Left cardiac atrium (tissue), 4 donors: ENCODE measurements around the gene TUSC2. TPM values are rescaled to one million over a fixed set of nuclear protein-coding genes. Genes with fewer than 3 reads are reported as not detected.
A peak's percentile ranks its signal among the peaks of the same experiment; 100 is the strongest.

Experiments
- ATAC-seq, 2 donors: fragments of 200-7000 bp; cut with Tn5 transposase; one replicate each; pipeline ENCODE4 v1.9.1; 2020; ENCODE audit warnings: mild to moderate bottlenecking in 2 of 2, moderate library complexity in 2 of 2
- DNase-seq: peaks from one replicate; pipeline ENCODE4 v3.0.0-alpha.2; 2020
- intact Hi-C, 2 donors: fragments of 100-400 bp; cut with DNase I; formaldehyde crosslinking; loops; one replicate each; pipeline versions ENCODE4 v1.14.1 to v1.15.1; 2022 to 2023
- total RNA-seq, 2 donors: library from RNA; stranded (reverse); fragmentation: NEBNext Ultra II Directional; extraction: Animal tissue kit (Norgen Biotek cat#: 25700); gene quantifications; one replicate each; pipeline ENCODE4 v1.2.1, GENCODE V29; 2021
- donor health status: DM: no; HTN: yes; CAD: no.
- donor health status: DM: no; HTN: yes; CAD: no; lungs with severe emphysema.
- donor health status: DM: yes; HTN: yes; CAD: no.
- donor health status: Dilated cardiomyopathy.

The TUSC2 gene
- total RNA-seq, 2 donors from 2014 or later = 26.2 to 27.5 TPM

DNA sequence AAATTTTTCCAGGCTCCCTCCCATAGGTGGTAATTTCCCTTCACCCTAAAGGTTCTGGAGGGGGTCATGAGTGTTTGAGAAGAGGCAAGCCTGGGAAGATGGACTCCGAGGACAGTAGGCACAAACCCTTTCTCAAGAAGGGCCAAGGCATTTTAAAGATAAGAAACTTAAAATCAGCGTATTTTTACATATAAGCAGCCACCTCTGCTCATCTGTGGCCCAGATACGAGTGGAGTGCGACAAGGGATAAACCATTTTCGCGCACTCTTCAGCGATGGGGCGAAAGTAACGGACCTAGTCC lies 12.1 kb upstream of the TUSC2 start:
- ATAC-seq = no peak
- intact Hi-C loops = no loop called here

DNA sequence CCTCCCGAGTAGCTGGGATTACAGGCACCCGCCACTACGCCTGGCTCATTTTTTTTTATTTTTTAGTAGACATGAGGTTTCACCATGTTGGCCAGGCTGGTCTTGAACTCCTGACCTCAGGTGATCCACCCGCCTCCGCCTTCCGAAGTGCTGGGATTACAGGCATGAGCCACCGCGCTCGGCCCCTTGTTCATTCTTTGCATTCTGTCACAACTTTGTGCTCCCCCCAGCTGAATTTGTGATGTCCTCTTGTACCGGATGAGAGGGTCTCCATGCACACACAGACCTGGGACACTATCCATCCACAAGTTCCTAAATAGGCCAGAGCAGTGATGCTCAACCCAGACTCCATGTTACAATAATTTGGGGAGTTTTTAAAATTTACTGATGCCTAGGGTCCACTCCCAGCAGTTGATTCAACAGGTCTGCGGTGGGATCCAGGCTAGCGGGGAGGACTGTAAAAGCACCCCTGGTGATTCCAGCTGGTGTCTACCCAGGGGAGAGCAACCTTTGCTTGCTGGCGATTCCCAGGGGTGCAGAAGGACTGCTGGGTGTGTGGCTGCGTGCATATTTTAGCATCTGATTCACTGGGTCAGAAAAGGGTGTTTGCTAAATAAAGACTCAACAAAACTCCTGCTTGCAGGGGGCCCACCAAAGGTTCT lies 11.6 kb upstream of the TUSC2 start:
- DNase-seq (no peak), ATAC-seq (no peak)
- intact Hi-C loops = no loop called here

More for the DNA sequence above, 12.1 kb upstream of the TUSC2 start:
- no peak for DNase-seq

DNA sequence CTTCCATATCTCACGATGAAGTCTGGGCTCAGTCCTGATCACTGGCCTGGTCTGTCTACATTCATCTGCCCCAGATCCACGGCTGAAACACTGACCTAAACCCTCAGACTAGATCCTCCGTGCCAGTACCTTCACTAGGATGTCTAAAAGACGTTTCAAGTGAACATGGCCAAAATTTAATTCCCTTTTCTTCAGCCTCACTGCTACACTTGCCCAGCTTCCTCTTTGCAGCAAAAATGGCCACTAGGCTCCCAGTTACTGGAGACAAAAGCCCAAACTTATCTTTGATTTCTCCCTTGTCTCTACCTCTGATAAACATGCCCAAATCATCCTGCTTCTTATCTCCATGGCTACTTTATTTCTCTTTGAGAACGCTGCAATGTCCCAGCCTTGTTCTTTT lies 10.9 kb upstream of the TUSC2 start:
- ATAC-seq (no peak), DNase-seq (no peak)
- intact Hi-C loops = no loop called here

- intact Hi-C loops = no loop called here
- DNase-seq (peak; percentile 100), ATAC-seq (peak; percentile 88 to 89)
Measured at GRCh38 chr3:50337175-50337861, 9.3 kb upstream of the TUSC2 start.

DNA sequence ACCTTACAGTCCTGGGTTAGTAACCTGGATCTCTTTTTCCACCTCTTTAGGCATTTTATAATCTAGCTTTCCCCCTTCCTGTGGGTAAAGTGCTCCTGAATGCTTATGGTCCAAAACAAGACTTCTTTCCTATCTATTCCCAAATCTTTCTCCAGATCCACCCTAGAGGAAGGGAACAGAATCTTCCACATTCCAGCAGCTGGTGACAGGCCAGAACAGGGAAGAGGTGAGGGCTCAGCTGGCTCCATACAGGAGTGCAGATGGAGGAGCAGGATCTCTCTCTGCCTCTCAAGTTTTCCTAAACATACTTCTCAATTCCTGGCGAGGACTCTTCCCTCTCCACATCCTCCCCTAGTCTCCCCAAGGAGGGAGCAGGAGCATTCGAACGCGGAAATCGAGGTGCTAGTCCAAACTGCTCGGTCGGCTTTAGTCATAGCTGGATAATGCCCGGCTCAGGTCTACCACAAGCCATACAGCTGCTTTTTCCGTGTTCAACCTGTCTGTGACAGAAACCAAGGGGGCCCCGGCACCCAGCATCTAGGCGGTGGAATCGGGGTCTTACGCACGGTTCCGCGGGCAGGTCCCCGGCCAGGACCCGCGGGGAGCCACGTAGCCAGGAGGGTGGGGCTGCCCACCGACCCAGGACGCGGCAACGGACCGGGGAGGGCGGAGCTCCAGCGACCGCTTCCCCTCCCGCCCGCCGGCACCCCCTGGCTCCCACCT lies 8.6 kb upstream of the TUSC2 start:
- ATAC-seq = peak in 1 of 2 donors; percentile 35
- intact Hi-C loops = no loop called here
- DNase-seq = no peak

GRCh38 chr3:50334339-50335075 lies 6.5 kb upstream of the TUSC2 start:
- ATAC-seq (no peak), DNase-seq (no peak)
- intact Hi-C loops = no loop called here

GRCh38 chr3:50333744-50334328 lies 5.8 kb upstream of the TUSC2 start:
- peak; percentile 80 for DNase-seq
- intact Hi-C loops = no loop called here
- peak in 1 of 2 donors; percentile 12 for ATAC-seq

DNA sequence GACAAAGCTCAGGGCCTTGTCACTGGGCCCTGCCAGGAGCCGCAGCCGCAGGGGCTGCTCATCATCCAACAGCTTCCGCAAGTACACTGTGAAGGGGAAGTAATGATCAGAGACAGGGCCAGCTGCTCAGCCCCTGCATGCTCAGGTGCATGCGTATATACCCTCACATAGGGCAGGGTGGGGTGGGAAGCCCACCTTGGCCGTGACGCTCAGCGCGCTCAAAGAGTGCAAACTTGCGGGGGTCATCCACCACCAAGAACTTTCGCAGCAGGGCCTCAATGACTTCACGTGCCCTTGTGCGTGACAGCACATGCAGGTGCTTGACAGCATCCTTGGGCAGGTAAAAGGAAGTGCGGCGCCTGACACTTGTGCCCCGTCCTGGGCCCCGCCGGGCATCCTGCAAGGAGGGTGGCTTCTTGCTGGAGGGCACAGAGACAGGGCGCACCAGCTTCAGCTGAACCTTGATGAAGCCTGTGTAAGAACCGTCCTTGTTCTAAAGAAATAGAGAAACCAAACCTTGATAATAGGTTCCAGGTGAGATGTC lies 3.4 kb upstream of the TUSC2 start:
- intact Hi-C loops = no loop called here
- ATAC-seq (no peak), DNase-seq (no peak)

DNA sequence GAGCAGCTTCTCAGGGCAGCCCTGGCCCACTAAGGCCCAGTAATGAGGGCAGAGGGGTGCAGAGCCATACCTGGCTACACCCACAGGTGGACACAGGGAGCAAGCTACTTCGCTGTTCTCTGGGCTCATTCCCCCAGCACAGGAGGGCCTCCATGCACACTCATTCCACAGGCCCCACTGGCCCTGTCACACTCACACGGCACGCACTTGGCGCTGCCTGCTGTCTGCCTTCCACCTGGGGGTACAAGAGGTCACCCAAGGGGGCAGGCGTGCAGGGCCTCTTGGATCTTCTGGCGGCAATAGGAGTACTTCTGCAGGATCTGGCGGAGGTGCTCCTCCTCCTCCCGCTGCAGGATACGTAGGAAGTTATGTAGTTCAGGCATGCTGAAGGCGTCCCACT lies 2.3 kb upstream of the TUSC2 start:
- intact Hi-C loops = no loop called here
- ATAC-seq (no peak), DNase-seq (no peak)

GRCh38 chr3:50327129-50327528 lies 894 bp downstream of the TUSC2 start:
- intact Hi-C loops = loop anchor here in 1 of 2 donors (5.0 to 10.0 kb wide), 2 partner anchors 55 to 92 kb away; partner anchors contain the start of gene GNAI2
- ATAC-seq = no peak
- DNase-seq = no peak

- DNase-seq (no peak), ATAC-seq (no peak)
- intact Hi-C loops = loop anchor here in 1 of 2 donors (5.0 to 10.0 kb wide), 2 partner anchors 54 to 91 kb away; partner anchors contain the start of gene GNAI2
Measured at GRCh38 chr3:50326182-50326541, 1.9 kb downstream of the TUSC2 start.

GRCh38 chr3:50325497-50326181 lies 2.4 kb downstream of the TUSC2 start:
- intact Hi-C loops = loop anchor here in 1 of 2 donors (5.0 to 10.0 kb wide), 2 partner anchors 53 to 91 kb away; partner anchors contain the start of gene GNAI2
- no peak for DNase-seq

GRCh38 chr3:50325113-50325480 lies 2.9 kb downstream of the TUSC2 start:
- DNase-seq (no peak), ATAC-seq (no peak)
- intact Hi-C loops = loop anchor here in 1 of 2 donors (5.0 to 10.0 kb wide), 2 partner anchors 53 to 90 kb away; partner anchors contain the start of gene GNAI2

More at GRCh38 chr3:50325497-50326181, 2.4 kb downstream of the TUSC2 start:
- ATAC-seq = no peak

DNA sequence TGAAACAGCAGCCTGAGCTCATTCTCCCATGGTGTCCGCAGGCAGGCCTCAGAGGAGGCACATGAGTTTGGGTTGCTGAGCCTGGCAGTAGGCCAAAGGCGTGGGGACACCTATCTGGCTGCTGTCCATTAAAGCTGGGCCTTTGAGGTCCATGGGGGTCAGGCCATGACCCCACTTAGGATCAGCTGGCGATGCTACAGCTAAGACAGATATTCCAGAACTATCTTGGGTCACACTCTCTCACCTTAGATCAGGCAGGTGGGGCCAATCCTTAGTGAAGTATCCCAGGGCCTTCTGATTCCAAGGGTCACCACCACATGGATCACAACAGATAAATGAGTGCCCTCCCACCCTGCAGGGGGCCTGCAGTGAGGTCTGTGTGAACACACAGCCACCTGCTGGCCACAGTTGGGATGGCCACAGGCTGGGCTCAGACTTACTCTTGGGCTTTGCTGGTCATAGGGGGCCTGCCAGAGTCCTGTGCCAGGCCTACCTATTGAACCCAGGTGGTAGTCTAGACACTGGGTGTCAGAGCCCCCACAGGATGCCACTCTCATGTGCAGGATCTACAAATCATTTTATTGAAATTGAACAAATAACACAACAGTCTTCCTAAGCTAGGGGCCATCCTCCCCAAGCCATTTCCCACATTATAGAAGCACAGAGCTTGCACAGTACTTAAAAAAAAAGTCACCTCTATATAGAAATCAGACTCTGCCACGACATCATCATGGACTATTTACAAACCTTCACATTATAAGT lies 3.5 kb downstream of the TUSC2 start:
- peak in 1 of 2 donors; percentile 10 for ATAC-seq
- intact Hi-C loops = loop anchor here in 1 of 2 donors (5.0 to 10.0 kb wide), 2 partner anchors 52 to 90 kb away; partner anchors contain the start of gene GNAI2
- peak; percentile 86 for DNase-seq

DNA sequence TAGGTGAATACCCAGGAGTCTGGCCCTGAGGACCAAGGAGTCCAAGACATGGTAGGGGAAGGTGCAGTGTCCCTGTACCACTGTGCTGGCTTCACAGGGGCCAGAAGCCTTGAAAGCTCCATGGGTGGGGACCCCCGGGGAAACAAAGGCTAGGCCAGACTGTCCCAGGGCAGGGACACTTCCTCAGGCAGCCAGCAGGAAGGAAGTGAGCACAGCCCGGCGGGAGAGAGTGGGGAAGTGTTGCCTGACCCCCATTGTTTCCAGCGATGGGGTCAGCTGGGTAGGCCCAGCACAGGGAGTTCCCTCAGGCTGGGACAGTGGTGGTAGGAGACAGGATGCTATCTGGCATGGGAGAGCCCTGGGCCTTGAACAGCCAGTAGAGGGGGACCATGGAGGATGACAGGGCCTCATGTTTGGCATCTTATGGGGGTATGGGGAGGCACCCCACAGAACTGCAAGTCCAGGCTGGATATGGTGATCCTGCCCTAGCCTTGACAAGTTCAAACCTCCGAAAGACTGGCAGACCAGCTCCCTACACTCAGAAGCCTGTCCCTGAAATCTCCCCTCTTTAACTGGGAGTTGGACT lies 4.3 kb downstream of the TUSC2 start:
- DNase-seq (peak; percentile 85), ATAC-seq (peak in 1 of 2 donors; percentile 12)
- intact Hi-C loops = loop anchor here in 1 of 2 donors (10.0 kb wide), 1 partner anchor 89 kb away; the partner anchor contains the start of gene GNAI2

- intact Hi-C loops = loop anchor here in 1 of 2 donors (10.0 kb wide), 1 partner anchor 88 kb away; the partner anchor contains the start of gene GNAI2
- peak in 1 of 2 donors; percentile 1 for ATAC-seq
- peak; percentile 66 for DNase-seq
Measured at GRCh38 chr3:50323092-50323600, 4.9 kb downstream of the TUSC2 start.
